ENCODE data around the gene ATG2A.

The ATG2A gene

GRCh38 chr11:64924910-64925284 is 7.9 kb upstream of the ATG2A start:
- no peak for DNase-seq (ENCODE audit: low read depth)

- peak; percentile 86 for DNase-seq (ENCODE audit: low read depth)
These were observed 7.2 kb upstream of the ATG2A start, which contains the start of gene PPP2R5B for GRCh38 chr11:64923944-64924909. PPP2R5B (plus strand) TSS chr11:64924689; CDS start chr11:64925735, 1,046 bp downstream.

GRCh38 chr11:64923151-64923661 is 6.2 kb upstream of the ATG2A start:
- DNase-seq (ENCODE audit: low read depth) = no peak

GRCh38 chr11:64921384-64921783 is 4.4 kb upstream of the ATG2A start:
- DNase-seq (ENCODE audit: low read depth) = no peak

- DNase-seq (ENCODE audit: low read depth) = no peak
These were observed 3.1 kb upstream of the ATG2A start for GRCh38 chr11:64920124-64920523.

- DNase-seq (ENCODE audit: low read depth) = no peak
These were observed 2.6 kb upstream of the ATG2A start for GRCh38 chr11:64919627-64920026.

DNA sequence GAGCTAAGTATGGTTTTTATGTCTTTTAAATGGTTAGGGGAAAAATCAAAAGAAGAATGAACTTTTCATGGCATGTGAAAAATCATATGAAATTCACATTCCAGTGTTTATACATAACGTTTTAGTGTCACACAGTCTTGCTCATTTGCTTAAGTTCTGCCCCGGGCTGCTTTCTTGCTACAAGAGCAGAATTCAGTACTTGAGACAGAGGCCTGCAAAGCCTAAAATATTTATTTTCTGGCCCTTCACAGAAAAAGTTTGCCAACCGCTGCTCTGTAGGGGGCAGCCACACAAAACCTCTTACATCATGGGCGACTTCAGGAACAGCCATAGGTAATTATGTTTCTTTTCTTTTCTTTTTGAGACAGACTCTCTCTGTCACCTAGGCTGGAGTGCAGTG is 1.0 kb upstream of the ATG2A start:
- DNase-seq (ENCODE audit: low read depth) = no peak

DNA sequence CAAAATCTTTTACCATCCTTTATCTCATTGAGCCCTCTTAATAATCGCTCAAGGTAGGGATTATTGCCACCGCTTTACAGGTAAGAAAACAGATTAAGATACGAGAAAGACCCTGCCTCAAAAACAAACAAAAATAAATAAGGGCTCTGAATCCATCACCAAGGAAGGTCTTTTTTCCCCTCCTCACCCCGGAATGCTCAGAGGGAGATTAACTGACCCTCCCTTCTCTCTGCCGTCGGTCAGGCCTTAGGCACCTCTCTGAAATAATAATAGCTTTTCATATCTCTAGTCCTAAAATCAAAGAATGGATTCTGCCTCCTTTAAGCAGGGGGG is 620 bp upstream of the ATG2A start:
- no peak for DNase-seq (ENCODE audit: low read depth)

DNA sequence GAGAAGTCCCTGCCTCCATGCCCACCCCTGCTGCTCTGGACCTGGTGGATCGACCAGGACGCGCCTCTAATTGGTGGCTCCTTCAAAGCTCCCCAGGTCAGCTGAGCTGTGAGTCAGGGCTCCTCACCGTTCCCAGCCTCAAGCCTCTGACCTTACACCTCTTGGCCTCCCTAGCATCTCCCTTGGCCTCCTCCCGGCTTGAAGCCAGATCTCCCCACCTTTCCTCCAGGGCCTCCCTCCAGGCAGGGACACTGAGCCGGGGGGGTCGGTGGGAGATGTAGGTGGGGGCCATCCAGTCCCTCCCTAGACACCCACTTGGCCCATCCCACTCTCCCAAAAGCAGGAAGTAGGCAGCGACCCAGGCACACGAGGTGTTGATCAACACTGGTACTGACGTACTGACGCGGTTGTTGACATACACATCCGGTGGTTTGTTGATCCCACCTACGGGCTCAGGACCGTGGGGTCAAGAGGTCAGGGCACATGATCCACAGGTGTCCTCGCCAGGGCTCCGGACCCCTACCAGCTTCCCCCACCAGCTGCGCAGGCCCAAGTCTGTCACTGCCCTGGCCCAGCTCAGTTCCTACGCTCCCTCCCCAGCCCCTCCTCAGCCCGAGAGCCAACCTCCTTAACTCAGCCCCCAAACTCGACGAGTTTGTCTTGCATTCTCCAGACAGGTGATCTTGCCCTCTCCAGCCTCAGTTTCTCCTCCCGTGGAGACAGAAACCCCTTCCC is 802 bp downstream of the ATG2A start:
- peak; percentile 19 for DNase-seq (ENCODE audit: low read depth)

DNA sequence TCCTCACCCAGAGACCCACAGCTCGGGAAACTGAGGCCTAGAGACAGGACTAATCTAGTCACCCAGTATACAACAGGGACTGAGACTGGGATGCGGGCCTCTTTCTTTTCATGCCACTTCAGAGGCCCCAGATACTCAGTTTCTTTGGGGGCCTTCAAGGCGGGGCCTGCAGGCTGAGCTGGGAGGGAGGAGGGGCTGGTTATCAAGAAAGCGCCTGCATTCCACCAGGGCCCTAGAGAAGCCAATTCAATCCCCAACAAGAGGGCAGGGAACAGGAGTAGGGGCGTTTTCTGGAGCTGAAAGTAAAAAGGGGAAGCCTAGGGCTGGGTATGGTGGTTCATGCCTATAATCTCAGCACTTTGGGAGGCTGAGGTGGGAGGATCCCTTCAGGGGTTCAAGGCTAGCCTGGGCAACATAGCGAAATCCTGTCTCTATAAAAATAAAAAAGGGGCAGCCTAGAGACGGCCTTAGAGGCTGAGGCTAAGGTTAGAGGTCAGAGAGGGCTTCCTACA is 1.6 kb downstream of the ATG2A start:
- no peak for DNase-seq (ENCODE audit: low read depth)

- DNase-seq (ENCODE audit: low read depth) = no peak
These were observed 2.9 kb downstream of the ATG2A start for GRCh38 chr11:64914123-64914522.

GRCh38 chr11:64913171-64913727 is 3.8 kb downstream of the ATG2A start:
- DNase-seq (ENCODE audit: low read depth) = no peak

DNA sequence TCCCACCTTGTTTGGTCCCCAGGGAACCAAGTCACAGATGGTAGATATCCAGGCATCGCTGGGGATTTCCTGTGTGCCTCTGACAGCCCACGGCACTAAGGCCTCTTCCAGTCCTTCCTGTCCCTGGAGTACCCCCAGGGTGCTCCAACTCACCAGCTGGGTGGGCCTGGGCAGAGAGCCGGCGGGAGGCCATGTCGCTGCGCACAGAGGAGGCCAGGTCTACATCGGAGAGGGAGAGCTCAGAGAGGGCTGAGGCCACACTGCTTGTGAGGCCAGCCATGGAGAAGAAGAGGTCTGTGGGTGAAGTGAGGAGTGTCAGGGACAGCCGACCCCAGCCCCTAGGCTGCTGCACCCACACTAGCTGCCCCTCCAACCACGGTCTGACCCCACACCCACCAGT is 5.3 kb downstream of the ATG2A start:
- no peak for DNase-seq (ENCODE audit: low read depth)

DNA sequence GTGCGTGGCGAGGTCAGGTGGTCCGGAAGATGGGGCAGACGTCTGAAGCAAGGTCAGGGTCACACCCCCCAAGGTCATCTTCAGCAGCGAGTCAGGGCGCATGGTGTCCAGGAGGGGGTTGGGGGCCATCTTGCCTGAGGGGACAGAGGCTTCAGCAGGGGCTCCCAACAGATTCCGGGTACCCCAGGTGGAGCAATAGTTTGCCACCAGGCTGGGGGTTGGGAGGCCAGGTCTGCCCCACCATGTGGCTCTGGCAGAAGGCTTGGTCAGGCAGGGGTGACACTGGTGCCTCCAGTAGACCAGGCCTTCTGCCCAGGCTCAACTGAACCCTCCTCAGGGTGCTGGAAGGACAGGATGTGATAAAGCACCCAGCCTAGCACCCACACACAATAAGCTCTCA is 5.9 kb downstream of the ATG2A start:
- no peak for DNase-seq (ENCODE audit: low read depth)

DNA sequence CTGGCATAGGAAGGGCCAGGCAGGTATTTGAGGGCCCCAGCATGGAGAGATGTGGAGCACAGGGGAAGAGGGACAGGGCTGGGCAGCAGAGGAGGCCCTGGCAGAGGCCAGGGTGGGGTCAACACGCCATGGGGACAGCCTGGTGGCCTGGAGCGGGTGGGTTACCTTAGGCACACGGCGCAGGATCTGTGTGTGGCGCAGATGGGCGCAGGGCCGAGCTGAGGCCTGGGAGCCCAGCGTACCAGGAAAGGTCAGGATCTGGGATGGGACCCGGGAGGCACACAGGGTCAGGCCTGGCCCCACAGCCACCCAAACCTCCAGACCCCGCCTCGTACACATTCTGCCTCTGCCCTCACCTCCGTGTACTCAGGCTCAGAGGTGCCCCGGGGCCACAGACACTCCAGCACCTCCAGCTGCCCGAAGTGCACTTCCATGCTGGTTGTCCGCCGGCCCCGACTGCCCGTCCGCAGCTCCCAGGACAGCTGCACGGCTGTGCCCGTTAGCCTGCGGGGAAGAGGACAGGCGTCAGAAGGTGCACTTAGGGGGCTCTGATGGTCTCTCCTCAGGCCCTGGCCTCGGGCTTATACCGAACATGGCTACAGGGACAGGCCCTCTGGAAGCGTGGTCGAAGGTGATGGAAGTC is 6.4 kb downstream of the ATG2A start:
- no peak for DNase-seq (ENCODE audit: low read depth)

DNA sequence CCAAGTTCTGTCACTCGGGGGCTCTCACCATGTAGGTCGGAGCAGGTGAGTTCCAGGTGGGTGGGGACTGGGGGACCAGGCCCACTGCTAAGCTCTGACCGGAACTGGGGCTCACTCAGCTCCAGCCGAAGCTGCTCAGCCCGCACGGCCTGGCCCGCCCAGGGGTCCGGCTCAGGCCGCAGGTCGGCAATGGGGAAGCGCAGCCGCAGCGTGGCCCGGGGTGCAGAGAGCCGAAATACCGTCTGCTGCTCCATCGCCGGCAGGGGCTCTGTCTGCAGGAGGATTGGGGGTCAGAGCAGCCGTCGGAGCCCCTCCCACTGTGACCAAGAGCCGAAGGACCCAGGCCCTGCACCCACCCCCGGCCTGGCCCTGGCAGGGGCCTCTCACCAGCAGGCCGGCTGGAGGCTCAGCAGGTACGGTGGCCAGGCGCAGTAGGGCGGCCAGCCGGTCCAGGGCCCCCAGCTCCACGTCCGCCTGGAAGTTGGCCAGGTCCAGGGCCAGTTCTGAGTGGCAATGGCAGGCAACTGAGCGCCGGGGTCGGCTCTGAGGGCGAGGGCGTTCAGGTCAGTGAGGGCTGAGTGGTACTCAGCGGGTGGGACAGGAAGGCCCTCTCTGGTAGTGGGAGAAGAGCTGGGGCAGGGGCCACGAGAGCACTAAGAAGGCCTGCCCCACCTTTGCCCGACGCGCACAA is 7.2 kb downstream of the ATG2A start:
- DNase-seq (ENCODE audit: low read depth) = no peak

GRCh38 chr11:64908766-64909165 is 8.2 kb downstream of the ATG2A start:
- DNase-seq (ENCODE audit: low read depth) = no peak

GRCh38 chr11:64906314-64906635 is 10.7 kb downstream of the ATG2A start:
- no peak for DNase-seq (ENCODE audit: low read depth)

GRCh38 chr11:64905516-64906313 is 11.3 kb downstream of the ATG2A start:
- no peak for DNase-seq (ENCODE audit: low read depth)

DNA sequence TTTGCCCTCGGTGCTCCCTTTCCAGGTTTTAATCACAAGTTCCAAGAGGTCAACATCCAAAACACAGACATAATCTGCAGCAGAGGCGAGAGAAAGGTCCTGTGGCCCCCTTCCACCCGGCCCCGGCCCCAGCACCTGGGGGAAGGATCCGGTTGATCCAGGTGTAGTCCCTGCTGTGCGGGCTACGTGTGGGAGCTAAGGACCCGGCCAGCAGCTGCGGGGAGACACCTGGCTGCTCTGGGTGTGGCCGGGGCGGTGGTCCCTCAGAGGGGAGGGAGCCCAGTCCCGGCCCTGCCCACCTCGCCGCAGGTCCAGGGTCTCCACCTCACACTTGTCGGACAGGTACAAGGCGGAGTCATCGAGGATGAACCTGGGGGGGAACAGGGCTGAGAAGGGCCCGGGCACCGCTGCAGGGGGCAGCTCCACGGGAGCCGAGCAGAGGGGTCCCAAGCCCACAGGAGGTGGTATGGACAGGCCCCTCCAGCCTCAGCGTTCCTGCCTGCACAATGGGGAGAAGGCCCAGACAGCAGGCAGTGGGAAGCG is 13.6 kb downstream of the ATG2A start:
- DNase-seq (ENCODE audit: low read depth) = no peak

All from stimulated activated CD8-positive, alpha-beta memory T cell treated with anti-CD3 and anti-CD28 coated beads, Interleukin-4, amount 100 ng/mL, for 24 hours (primary cell).